SK-N-SH (cell line): Measurements from ENCODE around the gene CLK1. TPM values are rescaled to one million over a fixed set of nuclear protein-coding genes. Genes with fewer than 3 reads are reported as not detected.

Experiments
- CTCF ChIA-PET: fragments of 300-600, 350-600 bp; formaldehyde crosslinking; extraction: SDS; loops from one replicate; lab custom pipeline; 2021; lab: Yijun Ruan, JAX
- POLR2A ChIA-PET: fragments of 350-600 bp; sonication (Branson Sonifier 250); formaldehyde crosslinking; extraction: SDS; loops from one replicate; lab custom pipeline; 2020; ENCODE audit warnings: antibody characterized with exemption, inconsistent platforms; lab: Yijun Ruan, JAX
- DNase-seq: peaks from one replicate; pipeline ENCODE4 v3.0.0; 2012
- H2AFZ ChIP-seq: fragments of 200-600 bp; sonication (generic); 2 replicates; pipeline ENCODE4 v1.8.1; 2016; ENCODE audit warnings: antibody characterized with exemption, mild to moderate bottlenecking, low read depth
- H3F3A ChIP-seq: fragments of 200-600 bp; sonication (generic); replicated peaks from 2 replicates; pipeline ENCODE3; 2016; ENCODE audit warnings: antibody characterized with exemption, mild to moderate bottlenecking; ENCODE audit not compliant: insufficient read depth
- H3K27ac ChIP-seq, 2 experiments: fragments of 200-500 bp in 1 of 2; fragments of 200-600 bp in 1 of 2; sonication (Bioruptor generic) in 1 of 2; sonication (generic), shearing (Covaris generic) in 1 of 2; 2 replicates each; pipeline versions ENCODE4 v1.5.1 to v1.6.1; 2014 to 2016; ENCODE audit warnings: low read depth in 2 of 2, inconsistent platforms in 1 of 2, low read length in 1 of 2, mild to moderate bottlenecking in 1 of 2, mixed read lengths in 1 of 2
- H3K27me3 ChIP-seq: fragments of 200-600 bp; sonication (generic), shearing (Covaris generic); 2 replicates; pipeline ENCODE4 v1.6.1; 2016; ENCODE audit warnings: mixed run types; ENCODE audit not compliant: insufficient read depth
- H3K36me3 ChIP-seq, 2 experiments: fragments of 200-500 bp in 1 of 2; fragments of 200-600 bp in 1 of 2; sonication (Bioruptor generic) in 1 of 2; sonication (generic) in 1 of 2; replicated peaks in 1 of 2; 2 replicates each; pipeline versions ENCODE3 to v1.5.1; 2014 to 2016; ENCODE audit warnings: low read length in 1 of 2, mild to moderate bottlenecking in 1 of 2; ENCODE audit not compliant: insufficient read depth in 2 of 2, control insufficient read depth in 1 of 2
- H3K4me1 ChIP-seq, 2 experiments: fragments of 200-500 bp in 1 of 2; fragments of 200-600 bp in 1 of 2; sonication (Bioruptor generic) in 1 of 2; sonication (generic), shearing (Covaris generic) in 1 of 2; 2 replicates each; pipeline versions ENCODE4 v1.5.1 to v1.6.1; 2014 to 2016; ENCODE audit warnings: low read depth in 1 of 2, low read length in 1 of 2, mixed run types in 1 of 2; ENCODE audit not compliant: insufficient read depth in 2 of 2, control insufficient read depth in 1 of 2
- H3K4me2 ChIP-seq: fragments of 200-600 bp; sonication (generic), shearing (Covaris generic); 2 replicates; pipeline ENCODE4 v1.6.1; 2017; ENCODE audit warnings: mixed run types
- H3K4me3 ChIP-seq, 2 experiments: fragments of 200-500 bp in 1 of 2; fragments of 200-600 bp in 1 of 2; sonication (Bioruptor generic) in 1 of 2; sonication (generic), shearing (Covaris generic) in 1 of 2; 2 replicates each; pipeline versions ENCODE4 v1.5.1 to v1.8.1; 2014 to 2016; ENCODE audit warnings: low read depth in 2 of 2, inconsistent platforms in 1 of 2, low read length in 1 of 2, mild to moderate bottlenecking in 1 of 2, mixed read lengths in 1 of 2, moderate library complexity in 1 of 2
- H3K79me2 ChIP-seq: fragments of 200-600 bp; sonication (generic); 2 replicates; pipeline ENCODE4 v1.8.1; 2017; ENCODE audit warnings: mild to moderate bottlenecking; ENCODE audit not compliant: insufficient read depth
- H3K9ac ChIP-seq: fragments of 200-600 bp; sonication (generic); 2 replicates; pipeline ENCODE4 v1.6.1; 2017; ENCODE audit warnings: mixed run types
- H3K9me2 ChIP-seq: fragments of 200-600 bp; sonication (generic); 2 replicates; pipeline ENCODE4 v1.6.1; 2017; ENCODE audit warnings: mixed run types
- H3K9me3 ChIP-seq: fragments of 200-600 bp; sonication (generic); 2 replicates; pipeline ENCODE4 v1.6.1; 2017; ENCODE audit warnings: mixed run types, mild to moderate bottlenecking, moderate library complexity
- H4K20me1 ChIP-seq: fragments of 200-600 bp; sonication (generic); 2 replicates; pipeline ENCODE4 v1.6.1; 2017; ENCODE audit warnings: mild to moderate bottlenecking, mixed run types; ENCODE audit not compliant: insufficient read depth
- EP300 ChIP-seq, 2 experiments: IDR thresholded peaks; 2 replicates each; pipeline versions ENCODE4 v1.4.0 to v1.6.1; 2012; ENCODE audit warnings: borderline replicate concordance in 1 of 2, low read depth in 1 of 2, low read length in 1 of 2
- FOSL2 ChIP-seq: IDR thresholded peaks from 2 replicates; pipeline ENCODE4 v1.4.0; 2012; ENCODE audit warnings: low read depth, mild to moderate bottlenecking, moderate library complexity, borderline replicate concordance
- FOXJ3 ChIP-seq: sonication (generic); formaldehyde crosslinking; IDR thresholded peaks from 2 replicates; pipeline ENCODE4 v1.5.1; 2020; ENCODE audit warnings: mild to moderate bottlenecking, missing genetic modification reagents
- GABPA ChIP-seq: IDR thresholded peaks from 2 replicates; pipeline ENCODE4 v1.4.0; 2012; ENCODE audit warnings: low read depth, mild to moderate bottlenecking
- GATA2 ChIP-seq: sonication (generic); formaldehyde crosslinking; IDR thresholded peaks from 2 replicates; pipeline ENCODE4 v1.5.0; 2020; ENCODE audit warnings: mild to moderate bottlenecking, missing genetic modification reagents
- MEF2A ChIP-seq: IDR thresholded peaks from 2 replicates; pipeline ENCODE4 v1.4.0; 2012; ENCODE audit warnings: low read depth, borderline replicate concordance
- NFIC ChIP-seq: IDR thresholded peaks from 2 replicates; pipeline ENCODE4 v1.4.0; 2012; ENCODE audit warnings: borderline replicate concordance
- POLR2AphosphoS5 ChIP-seq: IDR thresholded peaks from 2 replicates; pipeline ENCODE4 v1.6.1; 2012; ENCODE audit warnings: low read depth, low read length
- SMC3 ChIP-seq: IDR thresholded peaks from 2 replicates; pipeline ENCODE4 v1.6.1; 2012; ENCODE audit warnings: low read depth, low read length, improper control_type of control experiment
- TCF12 ChIP-seq: IDR thresholded peaks from 2 replicates; pipeline ENCODE4 v1.4.0; 2012
- YY1 ChIP-seq: IDR thresholded peaks from 2 replicates; pipeline ENCODE4 v1.4.0; 2012; ENCODE audit warnings: low read depth, mild to moderate bottlenecking
- WGBS: methylation state at CpG from one replicate; pipeline ENCODE4 v1.1.6; 2017; ENCODE audit warnings: low lambda C conversion rate; 5-methylcytosine and 5-hydroxymethylcytosine counted together
- polyA plus RNA-seq, 3 experiments: library from polyadenylated mRNA; depleted of rRNA; stranded (reverse); fragments of >200 nt; gene quantifications; 2 replicates each; pipeline ENCODE4 v1.2.3, GENCODE V29; 2012
- TF ChIP-seq, protein P1 (sequence below): IDR thresholded peaks from 2 replicates; pipeline ENCODE4; 2012
- TF ChIP-seq, protein P2 (sequence below): IDR thresholded peaks from 2 replicates; pipeline ENCODE4 v1.4.0; 2012; ENCODE audit warnings: low read depth, borderline replicate concordance
- TF ChIP-seq, protein P3 (sequence below): fragments of 150-350 bp; IDR thresholded peaks from 2 replicates; pipeline ENCODE4 v1.6.1; 2016; ENCODE audit warnings: mild to moderate bottlenecking, low read depth, low read length
- TF ChIP-seq, protein P4 (sequence below): IDR thresholded peaks from 2 replicates; pipeline ENCODE4 v1.4.0; 2012; ENCODE audit warnings: low read depth

CLK1 gene
- polyA plus RNA-seq, 1 of the 3 experiments (the other 2 are of a cell fraction) = 31.1 TPM

DNA sequence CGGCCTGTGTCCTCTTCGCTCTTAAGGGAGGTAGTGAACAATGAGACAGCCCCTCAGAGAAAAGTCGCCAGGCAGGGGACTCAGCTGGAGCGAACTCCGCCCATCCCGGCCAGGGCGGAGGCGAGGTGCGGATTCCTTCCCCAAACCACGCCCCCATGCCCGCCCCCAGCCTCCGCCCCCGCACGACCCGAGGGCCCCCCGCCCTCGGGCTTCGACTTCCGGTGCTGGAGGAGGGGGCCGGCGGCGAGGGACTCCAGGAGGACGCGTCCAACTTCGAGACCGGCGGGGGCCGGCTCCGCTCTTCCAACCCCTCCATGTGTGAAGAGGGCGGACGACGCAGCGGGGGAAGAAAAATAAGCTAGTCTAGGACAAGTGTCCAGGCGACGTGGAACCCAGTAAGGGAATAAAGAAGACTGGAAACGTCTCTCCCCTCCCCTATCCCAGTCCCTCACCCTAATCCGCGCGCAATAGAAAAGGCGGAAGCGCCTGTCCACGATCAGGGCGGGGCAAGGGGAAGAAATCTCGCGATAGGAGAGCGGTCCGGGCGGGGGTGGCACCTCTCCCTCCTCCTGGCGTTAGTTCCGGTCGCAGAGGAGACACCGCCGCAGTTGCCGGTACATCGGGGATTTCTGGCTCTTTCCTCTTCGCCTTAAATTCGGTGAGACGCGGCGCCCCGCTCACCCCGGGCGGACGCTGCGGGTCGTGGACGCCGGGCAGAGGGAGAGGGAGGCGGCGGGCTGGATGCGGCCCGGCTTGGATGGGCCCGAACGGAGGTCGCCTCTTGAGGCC is 52.9 kb downstream of the CLK1 start, which contains the start of gene BZW1 (continued):
- no peak for TF ChIP-seq FOXJ3 (CRISPR knock-in tag)
- TF ChIP-seq, protein P1, sequence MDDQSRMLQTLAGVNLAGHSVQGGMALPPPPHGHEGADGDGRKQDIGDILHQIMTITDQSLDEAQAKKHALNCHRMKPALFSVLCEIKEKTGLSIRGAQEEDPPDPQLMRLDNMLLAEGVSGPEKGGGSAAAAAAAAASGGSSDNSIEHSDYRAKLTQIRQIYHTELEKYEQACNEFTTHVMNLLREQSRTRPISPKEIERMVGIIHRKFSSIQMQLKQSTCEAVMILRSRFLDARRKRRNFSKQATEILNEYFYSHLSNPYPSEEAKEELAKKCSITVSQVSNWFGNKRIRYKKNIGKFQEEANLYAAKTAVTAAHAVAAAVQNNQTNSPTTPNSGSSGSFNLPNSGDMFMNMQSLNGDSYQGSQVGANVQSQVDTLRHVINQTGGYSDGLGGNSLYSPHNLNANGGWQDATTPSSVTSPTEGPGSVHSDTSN = 0 out of 2 replicates have a peak, but pooled peaks have one; percentile 1
- TF ChIP-seq YY1 = 0 out of 2 replicates have a peak, but pooled peaks have one; percentile 15
- no peak for TF ChIP-seq FOSL2
- TF ChIP-seq MEF2A = no peak
- no peak for TF ChIP-seq EP300 (IDR thresholded peaks at IDR 0.05; ENCODE audit: borderline replicate concordance in 1 of 2, low read depth in 1 of 2, low read length in 1 of 2)
- no peak for TF ChIP-seq SMC3
- peak; percentile 96 for TF ChIP-seq POLR2AphosphoS5
- TF ChIP-seq TCF12 = no peak
- TF ChIP-seq, protein P2, sequence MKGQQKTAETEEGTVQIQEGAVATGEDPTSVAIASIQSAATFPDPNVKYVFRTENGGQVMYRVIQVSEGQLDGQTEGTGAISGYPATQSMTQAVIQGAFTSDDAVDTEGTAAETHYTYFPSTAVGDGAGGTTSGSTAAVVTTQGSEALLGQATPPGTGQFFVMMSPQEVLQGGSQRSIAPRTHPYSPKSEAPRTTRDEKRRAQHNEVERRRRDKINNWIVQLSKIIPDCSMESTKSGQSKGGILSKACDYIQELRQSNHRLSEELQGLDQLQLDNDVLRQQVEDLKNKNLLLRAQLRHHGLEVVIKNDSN = no peak
- TF ChIP-seq GABPA = peak; percentile 72
- TF ChIP-seq NFIC = no peak

DNA sequence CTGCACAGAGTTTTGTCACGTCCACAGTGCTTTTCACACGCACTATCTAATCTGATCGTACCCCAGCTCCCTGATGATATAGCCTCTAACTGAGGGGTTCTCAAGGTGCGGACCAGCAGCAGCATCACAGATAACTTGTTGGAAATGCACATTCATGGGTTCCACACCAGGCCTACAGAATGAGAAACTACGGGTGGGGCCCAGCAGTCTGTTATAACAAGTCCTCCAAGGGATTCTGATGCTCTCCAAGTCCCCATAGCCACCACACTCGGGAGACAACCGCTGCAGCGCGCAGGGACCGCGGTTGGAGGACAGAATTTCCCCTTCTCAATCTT is 53.5 kb downstream of the CLK1 start:
- 11% methylated on average over 8 of the region's 11 CpGs for WGBS
- TF ChIP-seq, protein P3, sequence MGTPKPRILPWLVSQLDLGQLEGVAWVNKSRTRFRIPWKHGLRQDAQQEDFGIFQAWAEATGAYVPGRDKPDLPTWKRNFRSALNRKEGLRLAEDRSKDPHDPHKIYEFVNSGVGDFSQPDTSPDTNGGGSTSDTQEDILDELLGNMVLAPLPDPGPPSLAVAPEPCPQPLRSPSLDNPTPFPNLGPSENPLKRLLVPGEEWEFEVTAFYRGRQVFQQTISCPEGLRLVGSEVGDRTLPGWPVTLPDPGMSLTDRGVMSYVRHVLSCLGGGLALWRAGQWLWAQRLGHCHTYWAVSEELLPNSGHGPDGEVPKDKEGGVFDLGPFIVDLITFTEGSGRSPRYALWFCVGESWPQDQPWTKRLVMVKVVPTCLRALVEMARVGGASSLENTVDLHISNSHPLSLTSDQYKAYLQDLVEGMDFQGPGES = 0 out of 2 replicates have a peak, but pooled peaks have one; percentile 51
- TF ChIP-seq, protein P4, sequence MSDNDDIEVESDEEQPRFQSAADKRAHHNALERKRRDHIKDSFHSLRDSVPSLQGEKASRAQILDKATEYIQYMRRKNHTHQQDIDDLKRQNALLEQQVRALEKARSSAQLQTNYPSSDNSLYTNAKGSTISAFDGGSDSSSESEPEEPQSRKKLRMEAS = no peak
- TF ChIP-seq GATA2 (peak; percentile 38; the same call in 1 of the 2 replicates), FOXJ3 (CRISPR knock-in tag) (0 out of 2 replicates have a peak, but pooled peaks have one; percentile 9)
- TF ChIP-seq, all 33 proteins: peak for 3
- Histone ChIP-seq H3K79me2 (peaks cover 42% of the 10 kb centered on the region), H3K9ac (peak overlapping the region; percentile 98), H4K20me1 (peaks cover 37% of the 10 kb centered on the region), H2AFZ (peak overlapping the region; percentile 57; the same call in 1 of the 2 replicates), H3K4me2 (peak overlapping the region; percentile 82), H3K4me1 (peaks cover 12 to 20% of the 10 kb centered on the region in 2 experiments; a peak in 3 of 4 replicates), H3K27me3 (no peaks in the 10 kb centered on the region), H3F3A (peaks cover 12% of the 10 kb centered on the region), H3K27ac (peak overlapping the region; percentile 77 to 98), H3K36me3 (peaks cover 29 to 32% of the 10 kb centered on the region in 2 experiments), H3K9me3 (no peaks in the 10 kb centered on the region), H3K4me3 (peak overlapping the region; percentile 76 to 87), H3K9me2 (no peaks in the 10 kb centered on the region)
- no peak for DNase-seq
- POLR2A ChIA-PET = interaction anchor here (1.0 to 2.0 kb wide), 2 partner anchors 53 to 98 kb away, joined by 4 to 6 read pairs; partner anchors contain the start of gene CLK1
- CTCF ChIA-PET = interaction anchor here (0.7 to 3.0 kb wide), 3 partner anchors 79 to 964 kb away, joined by 3 to 18 read pairs (median 3); partner anchors contain the start of gene NIF3L1
